Fibroblast of pulmonary artery (primary cell): ENCODE data around the gene ME1.
"Not testable (repeated sequence)": the region's sequence is repeated elsewhere in the genome, so short reads cannot be mapped to it uniquely, and the experiment has no call there.

ENCODE experiments used
- DNase-seq: peaks from one replicate; pipeline ENCODE4 v3.0.0-alpha.2; 2010; ENCODE audit warnings: low read depth
- H3K4me3 ChIP-seq: replicated peaks from 2 replicates; pipeline ENCODE4 v1.5.1; 2011; ENCODE audit warnings: low read depth, mild to moderate bottlenecking, control low read depth, low read length, moderate library complexity
- CTCF ChIP-seq: IDR thresholded peaks from 2 replicates; pipeline ENCODE4 v1.5.1; 2011; ENCODE audit warnings: mild to moderate bottlenecking, control low read depth, low read length, inconsistent platforms; ENCODE audit errors: missing control alignments

Gene ME1

DNA sequence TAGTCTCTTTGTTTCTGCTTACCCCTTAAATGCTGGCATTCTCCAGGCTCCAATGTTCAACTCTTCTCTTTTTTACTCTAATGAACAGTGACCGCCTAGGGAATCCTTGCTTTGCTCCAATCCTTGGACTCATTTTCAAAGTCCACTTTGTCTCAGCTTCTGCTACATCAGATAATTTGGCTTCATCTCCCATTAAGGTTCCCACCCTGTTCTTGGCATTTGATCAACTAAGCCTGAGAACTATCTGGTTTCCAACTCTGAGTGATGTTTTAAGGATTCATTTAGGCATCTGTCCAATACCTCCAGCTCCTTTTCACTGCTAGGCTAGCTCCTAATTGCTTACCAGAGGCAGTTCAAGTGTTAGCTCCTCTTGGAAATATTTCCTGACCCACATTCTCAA, 64.9 kb downstream of the ME1 start:
- no peak overlapping the region for H3K4me3 ChIP-seq
- no peak for TF ChIP-seq CTCF
- peak; percentile 54 for DNase-seq

- not testable (repeated sequence) for DNase-seq, H3K4me3 ChIP-seq
These were observed 68.5 kb downstream of the ME1 start for GRCh38 chr6:83362349-83362748.

- no peak for TF ChIP-seq CTCF
- H3K4me3 ChIP-seq = no peak overlapping the region
- DNase-seq = no peak
These were observed 71.2 kb downstream of the ME1 start for GRCh38 chr6:83359638-83360037.

GRCh38 chr6:83354747-83355146, 76.1 kb downstream of the ME1 start:
- DNase-seq = no peak
- no peak overlapping the region for H3K4me3 ChIP-seq
- TF ChIP-seq CTCF = no peak

GRCh38 chr6:83352424-83353061, 78.3 kb downstream of the ME1 start:
- no peak overlapping the region for H3K4me3 ChIP-seq
- DNase-seq = no peak
- no peak for TF ChIP-seq CTCF

DNA sequence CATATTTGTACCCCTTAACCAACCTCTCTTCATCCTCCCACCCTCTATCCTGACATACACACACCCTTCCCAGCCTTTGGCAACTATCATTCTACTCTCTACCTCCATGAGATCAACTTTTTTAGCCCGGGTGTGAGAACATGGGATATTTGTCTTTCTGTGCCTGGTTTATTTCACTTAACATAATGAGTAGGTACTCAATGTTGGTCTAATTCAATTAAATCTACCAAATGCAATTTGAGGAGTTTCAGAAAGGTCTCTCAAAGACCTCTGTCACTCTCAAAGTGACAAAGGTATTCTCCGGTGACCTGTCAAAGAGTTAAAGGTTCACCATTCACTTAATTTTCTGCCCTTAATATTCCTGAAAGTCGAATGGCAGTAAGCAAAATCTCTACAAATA, 87.7 kb downstream of the ME1 start:
- no peak for TF ChIP-seq CTCF
- DNase-seq = no peak

GRCh38 chr6:83341765-83342164, 89.1 kb downstream of the ME1 start:
- H3K4me3 ChIP-seq = no peak overlapping the region
- no peak for TF ChIP-seq CTCF
- DNase-seq = no peak

More for the DNA sequence above, 87.7 kb downstream of the ME1 start:
- H3K4me3 ChIP-seq = no peak overlapping the region

DNA sequence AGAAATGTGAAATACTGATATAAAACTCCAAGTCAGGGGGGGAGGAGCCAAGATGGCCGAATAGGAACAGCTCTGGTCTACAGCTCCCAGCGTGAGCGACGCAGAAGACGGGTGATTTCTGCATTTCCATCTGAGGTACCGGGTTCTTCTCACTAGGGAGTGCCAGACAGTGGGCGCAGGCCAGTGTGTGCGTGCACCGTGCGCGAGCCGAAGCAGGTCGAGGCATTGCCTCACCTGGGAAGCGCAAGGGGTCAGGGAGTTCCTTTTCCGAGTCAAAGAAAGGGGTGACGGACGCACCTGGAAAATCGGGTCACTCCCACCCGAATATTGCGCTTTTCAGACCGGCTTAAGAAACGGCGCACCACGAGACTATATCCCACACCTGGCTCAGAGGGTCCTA, 96.9 kb downstream of the ME1 start:
- not testable (repeated sequence) for DNase-seq, H3K4me3 ChIP-seq
